ENCODE measurements around the gene DBI. TPM values are rescaled to one million over a fixed set of nuclear protein-coding genes. Genes with fewer than 3 reads are reported as not detected.

The DBI gene
- total RNA-seq, 4 donors from 2014 or later: 41.8 to 72.3 (median 59.3) TPM

DNA sequence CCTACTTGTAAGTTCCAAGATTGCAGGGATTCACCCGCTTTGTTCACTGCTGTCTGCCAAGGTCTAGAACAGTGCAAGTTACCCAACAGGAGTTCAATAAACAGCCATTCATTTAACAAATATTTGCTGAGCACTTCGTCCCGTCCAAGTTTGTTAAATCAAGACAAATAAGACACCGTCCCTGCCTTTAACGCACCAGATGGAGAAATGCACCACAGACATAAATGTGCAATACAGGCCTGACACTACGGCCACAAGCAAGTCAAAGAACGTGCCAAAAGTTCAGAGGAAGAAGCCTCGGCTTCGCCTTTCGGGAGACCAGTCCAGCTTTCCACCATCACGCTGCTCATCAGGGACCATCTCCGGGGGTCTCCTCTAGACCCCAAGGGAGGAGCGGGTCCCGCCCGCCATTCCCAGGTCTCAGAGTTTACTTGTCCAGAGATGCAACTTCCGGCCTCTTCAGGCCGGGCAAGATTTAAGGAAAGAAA, 572 bp upstream of the DBI start:
- H3K36me3 ChIP-seq: peaks cover 14 to 31% (median 30%) of the 10 kb centered on the region in 4 donors
- TF ChIP-seq POLR2AphosphoS5 (IDR thresholded peaks at IDR 0.05): no peak
- no peak for TF ChIP-seq EP300 (IDR thresholded peaks at IDR 0.05)
- no peak for TF ChIP-seq POLR2A (IDR thresholded peaks at IDR 0.05; ENCODE audit: low read depth)
- TF ChIP-seq, protein P1, sequence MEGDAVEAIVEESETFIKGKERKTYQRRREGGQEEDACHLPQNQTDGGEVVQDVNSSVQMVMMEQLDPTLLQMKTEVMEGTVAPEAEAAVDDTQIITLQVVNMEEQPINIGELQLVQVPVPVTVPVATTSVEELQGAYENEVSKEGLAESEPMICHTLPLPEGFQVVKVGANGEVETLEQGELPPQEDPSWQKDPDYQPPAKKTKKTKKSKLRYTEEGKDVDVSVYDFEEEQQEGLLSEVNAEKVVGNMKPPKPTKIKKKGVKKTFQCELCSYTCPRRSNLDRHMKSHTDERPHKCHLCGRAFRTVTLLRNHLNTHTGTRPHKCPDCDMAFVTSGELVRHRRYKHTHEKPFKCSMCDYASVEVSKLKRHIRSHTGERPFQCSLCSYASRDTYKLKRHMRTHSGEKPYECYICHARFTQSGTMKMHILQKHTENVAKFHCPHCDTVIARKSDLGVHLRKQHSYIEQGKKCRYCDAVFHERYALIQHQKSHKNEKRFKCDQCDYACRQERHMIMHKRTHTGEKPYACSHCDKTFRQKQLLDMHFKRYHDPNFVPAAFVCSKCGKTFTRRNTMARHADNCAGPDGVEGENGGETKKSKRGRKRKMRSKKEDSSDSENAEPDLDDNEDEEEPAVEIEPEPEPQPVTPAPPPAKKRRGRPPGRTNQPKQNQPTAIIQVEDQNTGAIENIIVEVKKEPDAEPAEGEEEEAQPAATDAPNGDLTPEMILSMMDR (IDR thresholded peaks at IDR 0.05): no peak
- H3K27me3 ChIP-seq: no peaks in the 10 kb centered on the region
- intact Hi-C loops (cut with DNase I): no loop called here
- H3K4me3 ChIP-seq: peak overlapping the region; percentile 71 to 83 (median 78)
- DNase-seq (ENCODE audit: extremely low spot score): no peak
- peaks cover 32 to 38% (median 34%) of the 10 kb centered on the region in 4 donors for H3K4me1 ChIP-seq
- H3K27ac ChIP-seq (replicated peaks in 1 of 4): peak overlapping the region; percentile 85 to 89 (median 88)
- H3K9me3 ChIP-seq: no peaks in the 10 kb centered on the region
- 3% methylated on average over 17 of the region's 17 CpGs for WGBS

- peak; percentile 87 for DNase-seq (ENCODE audit: extremely low spot score)
- Histone ChIP-seq H3K27me3 (no peaks in the 10 kb centered on the region), H3K27ac (replicated peaks in 1 of 4) (peak overlapping the region; percentile 85 to 89 (median 88)), H3K4me3 (peak overlapping the region; percentile 71 to 83 (median 78)), H3K36me3 (peaks cover 25 to 45% (median 43%) of the 10 kb centered on the region in 4 donors), H3K4me1 (peaks cover 32 to 38% (median 34%) of the 10 kb centered on the region in 4 donors), H3K9me3 (no peaks in the 10 kb centered on the region)
- intact Hi-C loops (cut with DNase I): no loop called here
- TF ChIP-seq, protein P1 (IDR thresholded peaks at IDR 0.05): no peak
- TF ChIP-seq POLR2A (IDR thresholded peaks at IDR 0.05; ENCODE audit: low read depth): no peak
- TF ChIP-seq EP300 (IDR thresholded peaks at IDR 0.05): no peak
- no peak for TF ChIP-seq POLR2AphosphoS5 (IDR thresholded peaks at IDR 0.05)
- WGBS: 55% methylated on average over 3 of the region's 32 CpGs
These were observed 809 bp downstream of the DBI start for GRCh38 chr2:119367472-119368099.

DNA sequence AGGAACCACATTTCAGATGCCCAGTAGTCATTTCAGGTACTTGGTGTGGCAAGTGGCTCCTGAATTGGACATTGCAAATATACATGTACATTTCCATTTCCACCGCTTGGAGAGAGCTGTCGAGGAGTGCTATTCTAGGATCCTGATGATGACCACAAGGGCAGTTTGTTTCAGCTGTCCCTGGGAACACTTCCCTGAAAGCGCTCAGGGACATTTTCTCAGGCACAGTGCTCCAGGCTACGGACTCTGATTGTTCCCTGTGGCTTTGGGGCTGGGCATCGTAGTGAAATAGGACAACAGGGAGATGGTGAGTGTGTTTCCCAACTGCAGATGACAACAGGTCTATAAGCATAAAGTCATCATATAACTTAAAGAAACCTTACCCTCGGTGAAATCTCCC, 3.1 kb downstream of the DBI start:
- TF ChIP-seq POLR2A (IDR thresholded peaks at IDR 0.05; ENCODE audit: low read depth): no peak
- TF ChIP-seq EP300 (IDR thresholded peaks at IDR 0.05): no peak
- TF ChIP-seq, protein P1 (IDR thresholded peaks at IDR 0.05): no peak
- TF ChIP-seq POLR2AphosphoS5 (IDR thresholded peaks at IDR 0.05): no peak
- no peaks in the 10 kb centered on the region for H3K27me3 ChIP-seq
- peaks cover 0 to 8% (median 0%) of the 10 kb centered on the region in 4 donors for H3K9me3 ChIP-seq
- 90% methylated on average over 6 of the region's 6 CpGs for WGBS
- H3K4me3 ChIP-seq: no peak overlapping the region
- peak; percentile 17 for DNase-seq (ENCODE audit: extremely low spot score)
- H3K4me1 ChIP-seq: peaks cover 26 to 35% (median 29%) of the 10 kb centered on the region in 4 donors
- intact Hi-C loops (cut with DNase I): no loop called here
- peaks cover 38 to 67% (median 61%) of the 10 kb centered on the region in 4 donors for H3K36me3 ChIP-seq
- H3K27ac ChIP-seq (replicated peaks in 1 of 4): no peak overlapping the region

- H3K36me3 ChIP-seq: peaks cover 38 to 68% (median 61%) of the 10 kb centered on the region in 4 donors
- TF ChIP-seq, protein P1 (IDR thresholded peaks at IDR 0.05): no peak
- TF ChIP-seq POLR2A (IDR thresholded peaks at IDR 0.05; ENCODE audit: low read depth): no peak
- TF ChIP-seq EP300 (IDR thresholded peaks at IDR 0.05): no peak
- no peak for TF ChIP-seq POLR2AphosphoS5 (IDR thresholded peaks at IDR 0.05)
- peak; percentile 24 for DNase-seq (ENCODE audit: extremely low spot score)
These were observed 4.3 kb downstream of the DBI start for GRCh38 chr2:119371111-119371510.

More at GRCh38 chr2:119371111-119371510, 4.3 kb downstream of the DBI start:
- intact Hi-C loops (cut with DNase I): no loop called here
- WGBS: 90% methylated on average over 6 of the region's 6 CpGs
- Histone ChIP-seq H3K27me3 (no peaks in the 10 kb centered on the region), H3K4me1 (peaks cover 14 to 23% (median 16%) of the 10 kb centered on the region in 4 donors), H3K27ac (replicated peaks in 1 of 4) (peak overlapping the region in 1 of 4 donors; percentile 31), H3K4me3 (no peak overlapping the region), H3K9me3 (peaks cover 0 to 8% (median 0%) of the 10 kb centered on the region in 4 donors)

Data from esophagus muscularis mucosa (tissue), 4 donors.